SK-N-SH (cell line): ENCODE measurements around the gene DCLRE1A.

Source experiments
- RFX5 ChIP-seq: IDR thresholded peaks from 2 replicates; pipeline ENCODE4 v1.6.1; 2012; ENCODE audit warnings: mild to moderate bottlenecking, improper control_type of control experiment, low read length
- TF ChIP-seq, protein P1 (sequence below): IDR thresholded peaks from 2 replicates; pipeline ENCODE4; 2012
- TF ChIP-seq, protein P2 (sequence below): fragments of 200-600 bp; sonication (generic); IDR thresholded peaks from 2 replicates; pipeline ENCODE4 v1.6.1; 2017; ENCODE audit warnings: antibody characterized with exemption, mild to moderate bottlenecking, moderate library complexity

DNA sequence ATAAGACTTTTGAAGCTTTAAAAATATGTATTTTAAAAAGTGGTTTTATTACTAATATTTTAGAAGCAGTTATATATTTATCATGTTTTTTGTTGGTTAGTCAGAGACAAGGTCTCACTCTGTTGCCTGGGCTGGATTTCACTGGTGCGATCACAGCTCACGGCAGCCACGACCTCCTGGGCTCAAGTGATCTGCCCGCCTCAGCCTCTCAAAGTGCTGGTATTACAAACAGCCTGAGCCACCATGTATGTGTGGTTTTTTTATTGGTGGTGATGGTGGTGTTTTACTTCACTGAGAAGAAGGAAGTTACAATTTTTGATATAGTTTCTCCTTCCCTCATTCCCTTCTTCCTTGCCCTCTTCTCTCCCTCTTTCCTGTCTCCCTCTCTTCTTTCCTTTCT is 14.0 kb upstream of the DCLRE1A start:
- TF ChIP-seq, protein P1, sequence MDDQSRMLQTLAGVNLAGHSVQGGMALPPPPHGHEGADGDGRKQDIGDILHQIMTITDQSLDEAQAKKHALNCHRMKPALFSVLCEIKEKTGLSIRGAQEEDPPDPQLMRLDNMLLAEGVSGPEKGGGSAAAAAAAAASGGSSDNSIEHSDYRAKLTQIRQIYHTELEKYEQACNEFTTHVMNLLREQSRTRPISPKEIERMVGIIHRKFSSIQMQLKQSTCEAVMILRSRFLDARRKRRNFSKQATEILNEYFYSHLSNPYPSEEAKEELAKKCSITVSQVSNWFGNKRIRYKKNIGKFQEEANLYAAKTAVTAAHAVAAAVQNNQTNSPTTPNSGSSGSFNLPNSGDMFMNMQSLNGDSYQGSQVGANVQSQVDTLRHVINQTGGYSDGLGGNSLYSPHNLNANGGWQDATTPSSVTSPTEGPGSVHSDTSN, result no peak
- no peak for TF ChIP-seq RFX5
- TF ChIP-seq, protein P2, sequence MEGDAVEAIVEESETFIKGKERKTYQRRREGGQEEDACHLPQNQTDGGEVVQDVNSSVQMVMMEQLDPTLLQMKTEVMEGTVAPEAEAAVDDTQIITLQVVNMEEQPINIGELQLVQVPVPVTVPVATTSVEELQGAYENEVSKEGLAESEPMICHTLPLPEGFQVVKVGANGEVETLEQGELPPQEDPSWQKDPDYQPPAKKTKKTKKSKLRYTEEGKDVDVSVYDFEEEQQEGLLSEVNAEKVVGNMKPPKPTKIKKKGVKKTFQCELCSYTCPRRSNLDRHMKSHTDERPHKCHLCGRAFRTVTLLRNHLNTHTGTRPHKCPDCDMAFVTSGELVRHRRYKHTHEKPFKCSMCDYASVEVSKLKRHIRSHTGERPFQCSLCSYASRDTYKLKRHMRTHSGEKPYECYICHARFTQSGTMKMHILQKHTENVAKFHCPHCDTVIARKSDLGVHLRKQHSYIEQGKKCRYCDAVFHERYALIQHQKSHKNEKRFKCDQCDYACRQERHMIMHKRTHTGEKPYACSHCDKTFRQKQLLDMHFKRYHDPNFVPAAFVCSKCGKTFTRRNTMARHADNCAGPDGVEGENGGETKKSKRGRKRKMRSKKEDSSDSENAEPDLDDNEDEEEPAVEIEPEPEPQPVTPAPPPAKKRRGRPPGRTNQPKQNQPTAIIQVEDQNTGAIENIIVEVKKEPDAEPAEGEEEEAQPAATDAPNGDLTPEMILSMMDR, result no peak
